Measurements from ENCODE around the gene NEGR1.

NEGR1 gene

GRCh38 chr1:71640116-71640515 lies 642.2 kb downstream of the NEGR1 start:
- no peak for DNase-seq (ENCODE audit: low read depth)
- TF ChIP-seq, protein P1, sequence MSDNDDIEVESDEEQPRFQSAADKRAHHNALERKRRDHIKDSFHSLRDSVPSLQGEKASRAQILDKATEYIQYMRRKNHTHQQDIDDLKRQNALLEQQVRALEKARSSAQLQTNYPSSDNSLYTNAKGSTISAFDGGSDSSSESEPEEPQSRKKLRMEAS (IDR thresholded peaks at IDR 0.05; ENCODE audit: low read depth, low read length), result no peak
- TF ChIP-seq, protein P2, sequence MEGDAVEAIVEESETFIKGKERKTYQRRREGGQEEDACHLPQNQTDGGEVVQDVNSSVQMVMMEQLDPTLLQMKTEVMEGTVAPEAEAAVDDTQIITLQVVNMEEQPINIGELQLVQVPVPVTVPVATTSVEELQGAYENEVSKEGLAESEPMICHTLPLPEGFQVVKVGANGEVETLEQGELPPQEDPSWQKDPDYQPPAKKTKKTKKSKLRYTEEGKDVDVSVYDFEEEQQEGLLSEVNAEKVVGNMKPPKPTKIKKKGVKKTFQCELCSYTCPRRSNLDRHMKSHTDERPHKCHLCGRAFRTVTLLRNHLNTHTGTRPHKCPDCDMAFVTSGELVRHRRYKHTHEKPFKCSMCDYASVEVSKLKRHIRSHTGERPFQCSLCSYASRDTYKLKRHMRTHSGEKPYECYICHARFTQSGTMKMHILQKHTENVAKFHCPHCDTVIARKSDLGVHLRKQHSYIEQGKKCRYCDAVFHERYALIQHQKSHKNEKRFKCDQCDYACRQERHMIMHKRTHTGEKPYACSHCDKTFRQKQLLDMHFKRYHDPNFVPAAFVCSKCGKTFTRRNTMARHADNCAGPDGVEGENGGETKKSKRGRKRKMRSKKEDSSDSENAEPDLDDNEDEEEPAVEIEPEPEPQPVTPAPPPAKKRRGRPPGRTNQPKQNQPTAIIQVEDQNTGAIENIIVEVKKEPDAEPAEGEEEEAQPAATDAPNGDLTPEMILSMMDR (IDR thresholded peaks at IDR 0.05; ENCODE audit: low read depth, low read length), result no peak
- H3K4me3 ChIP-seq (ENCODE audit: low read depth, low read length), result no peak overlapping the region

- TF ChIP-seq, protein P2 (IDR thresholded peaks at IDR 0.05; ENCODE audit: low read depth, low read length), result no peak
- no peak for TF ChIP-seq MYC (IDR thresholded peaks at IDR 0.05; ENCODE audit: low read depth, low read length)
- H3K4me3 ChIP-seq (ENCODE audit: low read depth, low read length), result no peak overlapping the region
- no peak for DNase-seq (ENCODE audit: low read depth)
Measured at GRCh38 chr1:71638081-71638766, 644.1 kb downstream of the NEGR1 start.

GRCh38 chr1:71635568-71635967 lies 646.8 kb downstream of the NEGR1 start:
- no peak overlapping the region for H3K4me3 ChIP-seq (ENCODE audit: low read depth, low read length)
- TF ChIP-seq, protein P1 (IDR thresholded peaks at IDR 0.05; ENCODE audit: low read depth, low read length), result no peak
- TF ChIP-seq, protein P2 (IDR thresholded peaks at IDR 0.05; ENCODE audit: low read depth, low read length), result no peak
- TF ChIP-seq MYC (IDR thresholded peaks at IDR 0.05; ENCODE audit: low read depth, low read length), result no peak
- TF ChIP-seq POLR2A (IDR thresholded peaks at IDR 0.05; ENCODE audit: extremely low read depth, insufficient read length), result no peak
- no peak for DNase-seq (ENCODE audit: low read depth)

GRCh38 chr1:71634159-71634558 lies 648.2 kb downstream of the NEGR1 start:
- DNase-seq (ENCODE audit: low read depth), result no peak
- no peak overlapping the region for H3K4me3 ChIP-seq (ENCODE audit: low read depth, low read length)
- TF ChIP-seq POLR2A (IDR thresholded peaks at IDR 0.05; ENCODE audit: extremely low read depth, insufficient read length) (no peak), MYC (IDR thresholded peaks at IDR 0.05; ENCODE audit: low read depth, low read length) (no peak)
- TF ChIP-seq, protein P2 (IDR thresholded peaks at IDR 0.05; ENCODE audit: low read depth, low read length), result no peak
- TF ChIP-seq, protein P1 (IDR thresholded peaks at IDR 0.05; ENCODE audit: low read depth, low read length), result no peak

- no peak overlapping the region for H3K4me3 ChIP-seq (ENCODE audit: low read depth, low read length)
Measured at GRCh38 chr1:71630073-71630472, 652.3 kb downstream of the NEGR1 start.

More at GRCh38 chr1:71630073-71630472, 652.3 kb downstream of the NEGR1 start:
- TF ChIP-seq MYC (IDR thresholded peaks at IDR 0.05; ENCODE audit: low read depth, low read length), result no peak
- TF ChIP-seq, protein P1 (IDR thresholded peaks at IDR 0.05; ENCODE audit: low read depth, low read length), result no peak
- TF ChIP-seq POLR2A (IDR thresholded peaks at IDR 0.05; ENCODE audit: extremely low read depth, insufficient read length), result no peak
- TF ChIP-seq, protein P2 (IDR thresholded peaks at IDR 0.05; ENCODE audit: low read depth, low read length), result no peak
- DNase-seq (ENCODE audit: low read depth), result no peak

All from NB4 (cell line).